Osteocyte (in vitro differentiated cells): ENCODE results near the gene UBA6. TPM values are rescaled to one million over a fixed set of nuclear protein-coding genes. Genes with fewer than 3 reads are reported as not detected.

Experiments
- DNase-seq: peaks from one replicate; pipeline ENCODE4 v3.0.0; 2021; ENCODE audit warnings: mixed read lengths; ENCODE audit not compliant: unreplicated experiment; ENCODE audit errors: extremely low spot score
- H3K27ac Mint-ChIP-seq: one replicate; pipeline ENCODE4 v1.8.0; 2021; ENCODE audit warnings: mild to moderate bottlenecking, mixed read lengths; ENCODE audit not compliant: unreplicated experiment
- H3K27me3 Mint-ChIP-seq: one replicate; pipeline ENCODE4 v1.8.0; 2021; ENCODE audit warnings: mixed read lengths; ENCODE audit not compliant: unreplicated experiment
- H3K36me3 Mint-ChIP-seq: one replicate; pipeline ENCODE4 v1.8.0; 2021; ENCODE audit warnings: mixed read lengths; ENCODE audit not compliant: unreplicated experiment
- H3K4me1 Mint-ChIP-seq: one replicate; pipeline ENCODE4 v1.8.0; 2021; ENCODE audit warnings: mixed read lengths; ENCODE audit not compliant: unreplicated experiment
- H3K4me3 Mint-ChIP-seq: one replicate; pipeline ENCODE4 v1.8.0; 2021; ENCODE audit warnings: mild to moderate bottlenecking, moderate library complexity, mixed read lengths; ENCODE audit not compliant: unreplicated experiment
- H3K9me3 Mint-ChIP-seq: one replicate; pipeline ENCODE4 v1.8.0; 2021; ENCODE audit warnings: mixed read lengths; ENCODE audit not compliant: unreplicated experiment
- total RNA-seq: library from RNA; stranded (reverse); gene quantifications from 2 replicates; pipeline ENCODE4 v1.2.1, GENCODE V29; 2021
- TF ChIP-seq, protein P1 (sequence below): fragments of 200-600 bp; sonication (generic); IDR thresholded peaks from 2 replicates; pipeline ENCODE4 v1.5.0; 2021; ENCODE audit warnings: antibody characterized with exemption, mild to moderate bottlenecking, moderate library complexity

The UBA6 gene
- total RNA-seq, 1 donor from 2014 or later = 59.6 TPM

DNA sequence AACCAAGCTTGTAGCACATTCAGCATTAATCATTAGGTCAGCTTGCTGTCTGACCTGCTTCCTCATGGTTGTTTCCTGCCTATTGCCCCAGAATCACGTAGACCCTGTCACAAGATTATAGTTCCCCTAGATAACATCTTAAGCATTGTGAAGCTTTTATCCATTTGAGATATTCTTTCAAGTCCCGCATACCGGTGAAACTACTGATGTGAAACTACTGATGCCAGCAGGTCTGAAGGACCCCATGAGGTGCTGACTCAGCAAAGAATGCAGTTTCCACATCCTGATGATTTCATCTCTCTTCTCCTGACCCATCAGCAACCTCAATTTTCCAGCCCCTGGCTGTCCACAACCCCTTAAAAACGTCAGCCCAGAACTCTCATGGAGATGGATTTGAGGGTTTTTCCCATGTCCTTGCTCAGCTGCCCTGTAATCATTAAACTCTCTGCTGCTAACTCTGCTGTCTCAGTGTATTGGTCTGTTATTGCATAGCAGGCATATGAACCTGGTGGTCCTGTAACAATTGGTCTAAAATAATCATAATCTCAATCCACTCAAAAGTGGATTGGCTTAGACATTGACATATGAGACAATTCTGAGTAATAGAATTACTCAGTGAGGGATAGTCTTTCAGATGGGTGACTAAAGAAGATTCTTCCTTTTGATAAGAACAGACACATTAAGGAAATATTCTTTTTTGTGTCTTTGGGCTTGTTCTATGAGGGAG is 26.3 kb upstream of the UBA6 start:
- peaks cover 10% of the 10 kb centered on the region for H3K36me3 Mint-ChIP-seq
- H3K27me3 Mint-ChIP-seq = no peaks in the 10 kb centered on the region
- H3K27ac Mint-ChIP-seq = no peak overlapping the region
- TF ChIP-seq, protein P1, sequence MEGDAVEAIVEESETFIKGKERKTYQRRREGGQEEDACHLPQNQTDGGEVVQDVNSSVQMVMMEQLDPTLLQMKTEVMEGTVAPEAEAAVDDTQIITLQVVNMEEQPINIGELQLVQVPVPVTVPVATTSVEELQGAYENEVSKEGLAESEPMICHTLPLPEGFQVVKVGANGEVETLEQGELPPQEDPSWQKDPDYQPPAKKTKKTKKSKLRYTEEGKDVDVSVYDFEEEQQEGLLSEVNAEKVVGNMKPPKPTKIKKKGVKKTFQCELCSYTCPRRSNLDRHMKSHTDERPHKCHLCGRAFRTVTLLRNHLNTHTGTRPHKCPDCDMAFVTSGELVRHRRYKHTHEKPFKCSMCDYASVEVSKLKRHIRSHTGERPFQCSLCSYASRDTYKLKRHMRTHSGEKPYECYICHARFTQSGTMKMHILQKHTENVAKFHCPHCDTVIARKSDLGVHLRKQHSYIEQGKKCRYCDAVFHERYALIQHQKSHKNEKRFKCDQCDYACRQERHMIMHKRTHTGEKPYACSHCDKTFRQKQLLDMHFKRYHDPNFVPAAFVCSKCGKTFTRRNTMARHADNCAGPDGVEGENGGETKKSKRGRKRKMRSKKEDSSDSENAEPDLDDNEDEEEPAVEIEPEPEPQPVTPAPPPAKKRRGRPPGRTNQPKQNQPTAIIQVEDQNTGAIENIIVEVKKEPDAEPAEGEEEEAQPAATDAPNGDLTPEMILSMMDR = no peak
- H3K4me1 Mint-ChIP-seq = no peaks in the 10 kb centered on the region
- H3K9me3 Mint-ChIP-seq = peaks cover 9% of the 10 kb centered on the region
- no peak for DNase-seq
- no peak overlapping the region for H3K4me3 Mint-ChIP-seq

DNA sequence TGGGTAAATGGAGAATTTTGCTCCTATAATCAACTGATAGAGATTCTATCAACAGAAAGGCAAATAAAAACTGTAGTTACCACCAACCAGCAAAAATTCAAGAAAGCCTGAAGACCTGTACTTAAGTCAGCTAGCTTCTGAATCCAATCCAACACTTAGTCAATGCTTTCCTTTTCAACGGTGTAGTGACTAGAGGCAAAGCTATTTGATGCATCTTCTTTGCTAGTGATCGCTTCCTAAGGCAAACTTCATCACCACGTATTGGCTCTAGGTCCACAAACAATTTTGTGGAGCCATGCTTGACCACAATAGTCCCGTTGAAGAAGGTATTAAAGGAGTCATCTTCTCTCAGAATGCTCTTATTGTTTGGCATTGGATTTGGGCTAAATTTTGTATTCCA is 25.0 kb upstream of the UBA6 start:
- H3K36me3 Mint-ChIP-seq = peaks cover 7% of the 10 kb centered on the region
- no peak overlapping the region for H3K4me3 Mint-ChIP-seq
- H3K27me3 Mint-ChIP-seq = no peaks in the 10 kb centered on the region
- no peak overlapping the region for H3K27ac Mint-ChIP-seq
- TF ChIP-seq, protein P1 = no peak
- peaks cover 2% of the 10 kb centered on the region for H3K4me1 Mint-ChIP-seq
- no peak for DNase-seq
- peaks cover 9% of the 10 kb centered on the region for H3K9me3 Mint-ChIP-seq

DNA sequence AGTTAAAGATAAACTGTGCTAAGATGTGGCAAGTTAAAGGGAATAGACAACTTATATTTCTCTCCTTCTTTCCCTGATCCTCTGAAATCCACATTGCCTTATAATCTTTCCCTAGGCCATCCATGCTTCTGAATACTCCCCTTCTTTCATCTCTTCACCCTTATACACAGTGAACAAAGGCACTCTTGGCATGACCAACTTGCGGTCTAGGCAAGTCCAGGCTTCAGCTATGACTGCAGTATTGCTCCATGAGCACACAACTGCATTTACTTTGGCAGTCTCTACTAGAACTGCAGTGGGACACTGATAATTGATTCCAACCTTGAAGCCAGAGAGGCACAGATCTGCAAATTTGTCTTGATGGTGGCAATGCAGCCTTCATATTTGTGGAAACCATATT is 24.2 kb upstream of the UBA6 start:
- no peak overlapping the region for H3K27ac Mint-ChIP-seq
- TF ChIP-seq, protein P1 = no peak
- H3K9me3 Mint-ChIP-seq = peaks cover 9% of the 10 kb centered on the region
- H3K4me1 Mint-ChIP-seq = peaks cover 2% of the 10 kb centered on the region
- no peak overlapping the region for H3K4me3 Mint-ChIP-seq
- no peaks in the 10 kb centered on the region for H3K27me3 Mint-ChIP-seq
- DNase-seq = no peak
- H3K36me3 Mint-ChIP-seq = peaks cover 11% of the 10 kb centered on the region

DNA sequence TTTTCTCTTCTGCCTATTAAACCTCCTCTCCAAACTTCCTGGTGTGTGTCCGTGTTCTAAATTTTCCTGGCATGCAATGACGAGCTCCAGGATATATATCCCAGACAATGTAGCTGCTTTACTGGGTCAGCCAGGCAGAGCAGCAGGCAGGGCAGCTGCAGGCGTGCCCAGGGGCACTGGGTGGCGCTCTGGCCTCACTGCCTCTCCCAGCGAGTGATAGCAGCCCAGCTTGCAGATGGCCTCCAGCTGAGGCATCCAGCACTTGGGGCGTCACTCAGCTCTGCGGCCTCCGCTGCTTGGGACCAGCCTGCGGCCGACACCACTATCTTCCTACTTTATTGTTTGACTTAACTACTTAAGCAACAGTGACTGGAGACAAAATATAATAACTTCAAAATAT is 23.0 kb upstream of the UBA6 start:
- Mint-ChIP-seq H3K4me3 (no peak overlapping the region), H3K36me3 (peaks cover 7% of the 10 kb centered on the region), H3K9me3 (peaks cover 9% of the 10 kb centered on the region), H3K4me1 (peaks cover 2% of the 10 kb centered on the region), H3K27me3 (no peaks in the 10 kb centered on the region), H3K27ac (no peak overlapping the region)
- TF ChIP-seq, protein P1 = no peak
- DNase-seq = no peak

DNA sequence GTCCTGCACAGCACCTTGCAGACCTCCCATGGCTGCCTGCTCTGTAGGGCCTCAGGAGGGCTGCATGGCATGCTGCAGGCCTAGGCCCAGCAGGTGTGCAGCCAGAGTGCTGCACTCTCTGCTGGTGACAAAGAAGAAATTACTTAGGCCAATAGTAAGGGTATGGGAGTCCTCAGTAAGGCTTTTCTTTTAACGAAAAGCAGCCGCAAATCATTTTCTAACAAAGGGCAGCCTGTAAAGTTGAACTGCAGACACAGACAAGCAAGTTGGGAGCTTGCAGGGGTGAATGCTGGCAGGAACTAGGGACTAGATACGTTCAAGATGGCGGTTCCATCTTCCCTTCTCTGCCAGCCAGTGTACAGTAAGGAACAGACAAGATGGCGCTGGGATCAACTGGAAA is 22.4 kb upstream of the UBA6 start:
- Mint-ChIP-seq H3K27ac (no peak overlapping the region), H3K36me3 (peaks cover 7% of the 10 kb centered on the region), H3K27me3 (no peaks in the 10 kb centered on the region), H3K4me3 (no peak overlapping the region), H3K4me1 (peaks cover 2% of the 10 kb centered on the region), H3K9me3 (peaks cover 9% of the 10 kb centered on the region)
- DNase-seq = no peak
- TF ChIP-seq, protein P1 = no peak
